SH-SY5Y (cell line): ENCODE results near the gene COL9A3.

Experiments
- GATA2 ChIP-seq: IDR thresholded peaks from 2 replicates; pipeline ENCODE4 v1.6.1; 2011; ENCODE audit warnings: mild to moderate bottlenecking, low read depth, low read length
- GATA3 ChIP-seq: IDR thresholded peaks from 2 replicates; pipeline ENCODE4 v1.6.1; 2011; ENCODE audit warnings: low read depth, mild to moderate bottlenecking, low read length, moderate library complexity

Gene COL9A3

GRCh38 chr20:62835931-62836861, 19.3 kb downstream of the COL9A3 start:
- no peak for TF ChIP-seq GATA3
- no peak for TF ChIP-seq GATA2

- TF ChIP-seq GATA2 (no peak), GATA3 (no peak)
Measured at GRCh38 chr20:62836967-62837490, 20.2 kb downstream of the COL9A3 start.

GRCh38 chr20:62837790-62838127, 20.9 kb downstream of the COL9A3 start:
- TF ChIP-seq GATA2, result no peak
- TF ChIP-seq GATA3, result no peak

GRCh38 chr20:62838128-62838891, 21.5 kb downstream of the COL9A3 start:
- no peak for TF ChIP-seq GATA3
- no peak for TF ChIP-seq GATA2

- TF ChIP-seq GATA3 (no peak), GATA2 (no peak)
Measured at GRCh38 chr20:62839261-62839660, 22.4 kb downstream of the COL9A3 start.

- no peak for TF ChIP-seq GATA3
- no peak for TF ChIP-seq GATA2
Measured at GRCh38 chr20:62839816-62840215, 23.0 kb downstream of the COL9A3 start.

- no peak for TF ChIP-seq GATA3
- TF ChIP-seq GATA2, result no peak
Measured at GRCh38 chr20:62840244-62841197, 23.7 kb downstream of the COL9A3 start.

GRCh38 chr20:62841705-62842212, 24.9 kb downstream of the COL9A3 start:
- TF ChIP-seq GATA3 (no peak), GATA2 (no peak)

- TF ChIP-seq GATA3 (no peak), GATA2 (no peak)
Measured at GRCh38 chr20:62843656-62844055, 26.8 kb downstream of the COL9A3 start.

GRCh38 chr20:62844182-62844581, 27.3 kb downstream of the COL9A3 start:
- TF ChIP-seq GATA3 (no peak), GATA2 (no peak)

- no peak for TF ChIP-seq GATA3
- no peak for TF ChIP-seq GATA2
Measured at GRCh38 chr20:62845416-62846160, 28.7 kb downstream of the COL9A3 start.

GRCh38 chr20:62846166-62846890, 29.5 kb downstream of the COL9A3 start:
- TF ChIP-seq GATA3, result no peak
- TF ChIP-seq GATA2, result no peak

- no peak for TF ChIP-seq GATA3
- TF ChIP-seq GATA2, result no peak
Measured at GRCh38 chr20:62849431-62849830, 32.6 kb downstream of the COL9A3 start.
